Measurements from ENCODE around the gene THYN1.
A peak's percentile ranks its signal among the peaks of the same experiment; 100 is the strongest.
"Not testable (repeated sequence)": the region's sequence is repeated elsewhere in the genome, so short reads cannot be mapped to it uniquely, and the experiment has no call there.

THYN1 gene

GRCh38 chr11:134253188-134253993, at the start of gene THYN1, which contains the start of gene ACAD8:
Gene THYN1, minus strand, starts transcription at chr11:134253352. Its CDS starts 470 bp downstream, at chr11:134252882.
Gene ACAD8, plus strand, starts transcription at chr11:134253568. Its CDS starts 33 bp downstream, at chr11:134253601.
- Mint-ChIP-seq H3K27me3 (no peaks in the 10 kb centered on the region), H3K36me3 (ENCODE audit: low read depth) (peaks cover 71% of the 10 kb centered on the region), H3K4me1 (ENCODE audit: low read depth) (peaks cover 47% of the 10 kb centered on the region), H3K4me3 (peak within 1 kb of the TSS; percentile 86), H3K27ac (peak within 1 kb of the TSS; percentile 88), H3K9me3 (no peaks in the 10 kb centered on the region)
- peak; percentile 94 for DNase-seq

DNA sequence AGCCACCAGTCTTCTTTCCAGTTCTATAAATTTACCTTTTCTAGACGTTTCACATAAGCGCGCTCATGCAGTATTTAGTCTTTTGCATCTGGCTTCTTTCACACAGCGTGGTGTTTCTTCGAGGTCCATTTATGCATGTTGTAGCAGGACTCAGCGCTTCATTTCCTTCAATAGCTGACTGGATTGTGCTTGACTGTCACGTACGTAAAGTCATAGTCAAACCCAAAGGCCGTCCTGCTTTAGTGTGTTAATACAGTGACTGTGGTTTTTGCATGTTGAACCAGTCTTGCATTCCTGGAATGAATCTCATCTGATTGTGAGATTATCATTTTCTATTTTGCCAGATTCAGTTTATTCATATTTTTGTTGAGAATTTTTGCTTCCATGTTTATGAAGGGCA, 41.5 kb upstream of the THYN1 start:
- Mint-ChIP-seq H3K4me1 (ENCODE audit: low read depth) (no peaks in the 10 kb centered on the region), H3K36me3 (ENCODE audit: low read depth) (no peaks in the 10 kb centered on the region), H3K9me3 (no peaks in the 10 kb centered on the region), H3K27ac (no peak overlapping the region), H3K27me3 (no peaks in the 10 kb centered on the region), H3K4me3 (no peak overlapping the region)
- DNase-seq: no peak

DNA sequence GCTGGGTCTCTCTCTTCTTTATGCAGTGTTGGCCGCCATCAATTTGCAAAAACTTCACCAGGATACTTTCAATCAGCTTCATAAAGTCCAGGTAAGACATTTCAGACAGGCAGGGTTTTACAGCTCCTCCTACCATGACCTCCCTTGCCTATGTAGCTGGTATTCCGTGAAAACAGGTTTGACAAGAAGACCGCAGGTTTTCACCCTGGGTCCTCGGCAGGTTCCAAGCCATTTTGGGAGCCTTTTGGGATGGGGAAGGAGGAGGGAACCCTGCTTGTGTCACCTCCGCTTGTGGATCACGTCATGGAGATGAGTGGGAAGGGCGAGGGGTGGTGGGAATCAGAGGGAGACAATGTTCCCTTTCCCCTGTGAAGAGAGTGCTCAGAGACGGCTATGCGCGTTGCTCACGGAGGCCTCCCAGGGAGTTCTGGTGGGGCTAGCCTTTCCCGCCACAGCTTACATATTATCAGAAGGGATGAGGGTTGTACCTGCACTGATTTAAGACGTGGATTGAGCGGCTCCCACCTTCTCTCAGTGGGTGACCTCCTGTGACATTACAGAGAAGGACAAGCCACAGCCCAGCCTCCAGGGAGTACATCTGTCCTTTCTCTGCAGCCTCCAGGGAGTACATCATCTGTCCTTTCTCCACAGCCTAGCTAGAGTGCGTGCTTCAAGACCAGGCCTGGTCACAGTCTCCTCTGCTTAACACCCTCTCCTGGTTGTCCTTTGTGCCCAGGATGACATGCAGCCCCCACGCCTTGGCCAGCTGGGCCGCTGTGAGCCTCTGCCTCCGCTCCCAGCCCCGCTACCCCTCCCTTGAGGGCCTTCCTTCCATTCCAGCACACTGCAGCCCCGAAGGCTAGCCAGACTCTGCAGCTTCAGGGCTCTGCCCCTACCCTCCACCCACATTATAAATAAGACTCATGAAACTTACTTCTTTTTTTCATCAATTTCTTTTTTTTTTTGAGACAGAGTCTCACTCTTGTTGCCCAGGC, 40.3 kb upstream of the THYN1 start:
- DNase-seq: no peak
- no peaks in the 10 kb centered on the region for H3K9me3 Mint-ChIP-seq

DNA sequence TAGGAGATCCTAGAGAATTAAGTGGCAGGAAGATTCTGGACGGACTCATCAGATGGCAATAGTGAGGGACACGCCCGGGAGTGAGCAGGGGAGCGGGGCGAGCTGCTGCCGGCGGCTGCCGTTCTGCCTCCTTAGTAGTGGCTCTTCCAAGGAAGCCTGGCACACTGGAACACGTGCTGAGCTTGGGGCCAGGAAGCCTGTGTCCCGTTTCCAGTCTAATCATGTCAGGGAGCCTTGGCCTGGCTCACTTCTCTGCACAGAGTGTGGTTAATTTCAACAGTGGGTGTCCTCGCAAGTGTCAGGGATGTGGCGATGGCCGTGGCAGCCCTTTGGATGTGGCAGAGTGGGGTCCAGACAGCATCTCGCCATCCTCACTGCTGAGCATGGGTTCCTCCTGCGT, 39.5 kb upstream of the THYN1 start:
- H3K9me3 Mint-ChIP-seq: no peaks in the 10 kb centered on the region
- H3K4me3 Mint-ChIP-seq: no peak overlapping the region
- H3K36me3 Mint-ChIP-seq (ENCODE audit: low read depth): no peaks in the 10 kb centered on the region
- H3K27me3 Mint-ChIP-seq: no peaks in the 10 kb centered on the region
- H3K27ac Mint-ChIP-seq: no peak overlapping the region
- no peaks in the 10 kb centered on the region for H3K4me1 Mint-ChIP-seq (ENCODE audit: low read depth)
- DNase-seq: no peak

More for the DNA sequence above, 40.3 kb upstream of the THYN1 start:
- H3K36me3 Mint-ChIP-seq (ENCODE audit: low read depth): no peaks in the 10 kb centered on the region
- H3K27ac Mint-ChIP-seq: no peak overlapping the region
- H3K27me3 Mint-ChIP-seq: no peaks in the 10 kb centered on the region
- H3K4me1 Mint-ChIP-seq (ENCODE audit: low read depth): no peaks in the 10 kb centered on the region
- H3K4me3 Mint-ChIP-seq: no peak overlapping the region

DNA sequence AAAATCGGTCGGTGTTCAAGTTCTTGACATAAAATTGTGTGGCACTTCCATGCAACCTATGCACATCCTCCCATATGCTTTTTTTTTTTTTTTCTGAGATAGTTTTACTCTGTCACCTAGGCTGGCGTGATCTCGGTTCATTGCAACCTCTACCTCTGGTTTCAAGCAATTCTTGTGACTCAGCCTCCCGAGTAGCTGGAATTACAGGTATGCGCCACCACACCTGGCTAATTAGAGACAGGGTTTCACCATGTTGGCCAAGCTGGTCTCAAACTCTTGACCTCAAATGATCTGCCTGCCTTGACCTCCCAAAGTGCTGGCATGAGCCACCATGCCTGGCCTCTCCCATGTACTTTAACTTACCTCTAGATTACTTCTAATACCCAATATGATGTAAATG, 38.0 kb upstream of the THYN1 start:
- Mint-ChIP-seq H3K9me3 (no peaks in the 10 kb centered on the region), H3K36me3 (ENCODE audit: low read depth) (no peaks in the 10 kb centered on the region), H3K4me1 (ENCODE audit: low read depth) (no peaks in the 10 kb centered on the region), H3K27me3 (no peaks in the 10 kb centered on the region), H3K4me3 (no peak overlapping the region), H3K27ac (no peak overlapping the region)
- DNase-seq: no peak

DNA sequence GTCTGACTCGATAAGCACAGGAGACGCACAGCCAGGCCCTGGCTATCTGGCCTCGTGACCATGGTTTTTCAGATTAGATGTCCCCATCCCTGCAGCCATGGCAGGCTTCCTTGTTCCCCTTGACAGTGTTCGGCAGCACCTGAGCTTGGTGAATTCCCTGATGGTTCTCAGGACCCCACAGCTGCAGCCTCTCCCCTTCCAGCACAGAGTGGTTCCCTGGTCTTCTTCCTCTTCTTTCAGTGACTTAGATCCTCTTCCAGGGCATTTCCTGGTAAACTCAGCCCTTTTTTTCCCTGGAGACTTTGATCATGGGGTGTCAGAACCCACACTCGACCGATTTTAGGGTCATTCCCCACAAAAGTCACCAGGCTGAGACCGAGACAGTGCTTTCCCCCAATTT, 37.5 kb upstream of the THYN1 start:
- no peaks in the 10 kb centered on the region for H3K27me3 Mint-ChIP-seq
- H3K4me1 Mint-ChIP-seq (ENCODE audit: low read depth): no peaks in the 10 kb centered on the region
- no peaks in the 10 kb centered on the region for H3K9me3 Mint-ChIP-seq
- no peak overlapping the region for H3K27ac Mint-ChIP-seq
- H3K4me3 Mint-ChIP-seq: no peak overlapping the region
- H3K36me3 Mint-ChIP-seq (ENCODE audit: low read depth): no peaks in the 10 kb centered on the region
- no peak for DNase-seq

- Mint-ChIP-seq H3K27me3 (no peaks in the 10 kb centered on the region), H3K4me1 (ENCODE audit: low read depth) (no peaks in the 10 kb centered on the region), H3K36me3 (ENCODE audit: low read depth) (no peaks in the 10 kb centered on the region), H3K4me3 (no peak overlapping the region), H3K9me3 (no peaks in the 10 kb centered on the region), H3K27ac (no peak overlapping the region)
- DNase-seq: no peak
These were observed 36.6 kb upstream of the THYN1 start for GRCh38 chr11:134289789-134290188.

GRCh38 chr11:134289167-134289566, 36.0 kb upstream of the THYN1 start:
- no peaks in the 10 kb centered on the region for H3K4me1 Mint-ChIP-seq (ENCODE audit: low read depth)
- no peak overlapping the region for H3K4me3 Mint-ChIP-seq
- no peak for DNase-seq
- no peak overlapping the region for H3K27ac Mint-ChIP-seq
- H3K27me3 Mint-ChIP-seq: no peaks in the 10 kb centered on the region
- no peaks in the 10 kb centered on the region for H3K9me3 Mint-ChIP-seq
- H3K36me3 Mint-ChIP-seq (ENCODE audit: low read depth): peaks cover under 1% of the 10 kb centered on the region

DNA sequence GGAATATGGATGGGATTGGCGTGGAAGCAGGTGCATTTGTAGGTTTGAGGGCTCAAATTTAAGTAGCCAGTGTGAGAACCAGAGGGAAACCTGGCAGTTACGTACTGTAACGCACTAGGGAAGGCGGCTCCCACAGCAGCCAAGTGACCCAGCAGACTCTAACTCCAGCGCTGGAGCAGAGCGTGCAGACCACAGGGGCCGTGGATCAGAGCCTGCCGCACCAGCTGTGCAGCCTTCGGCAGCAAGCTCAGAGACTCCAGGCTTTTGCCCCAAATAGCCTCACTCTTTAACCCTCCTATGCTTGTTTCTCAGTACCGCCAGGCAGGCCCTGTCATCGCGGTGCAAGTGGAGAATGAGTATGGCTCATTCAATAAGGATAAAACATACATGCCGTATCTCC, 35.3 kb upstream of the THYN1 start:
- Mint-ChIP-seq H3K4me3 (no peak overlapping the region), H3K9me3 (no peaks in the 10 kb centered on the region), H3K4me1 (ENCODE audit: low read depth) (no peaks in the 10 kb centered on the region), H3K36me3 (ENCODE audit: low read depth) (peaks cover 7% of the 10 kb centered on the region), H3K27me3 (no peaks in the 10 kb centered on the region), H3K27ac (no peak overlapping the region)
- no peak for DNase-seq

GRCh38 chr11:134287561-134287960, 34.4 kb upstream of the THYN1 start:
- Mint-ChIP-seq H3K36me3 (ENCODE audit: low read depth) (peaks cover 7% of the 10 kb centered on the region), H3K4me1 (ENCODE audit: low read depth) (no peaks in the 10 kb centered on the region), H3K27me3 (peaks cover under 1% of the 10 kb centered on the region), H3K9me3 (no peaks in the 10 kb centered on the region), H3K27ac (no peak overlapping the region), H3K4me3 (no peak overlapping the region)
- DNase-seq: no peak

DNA sequence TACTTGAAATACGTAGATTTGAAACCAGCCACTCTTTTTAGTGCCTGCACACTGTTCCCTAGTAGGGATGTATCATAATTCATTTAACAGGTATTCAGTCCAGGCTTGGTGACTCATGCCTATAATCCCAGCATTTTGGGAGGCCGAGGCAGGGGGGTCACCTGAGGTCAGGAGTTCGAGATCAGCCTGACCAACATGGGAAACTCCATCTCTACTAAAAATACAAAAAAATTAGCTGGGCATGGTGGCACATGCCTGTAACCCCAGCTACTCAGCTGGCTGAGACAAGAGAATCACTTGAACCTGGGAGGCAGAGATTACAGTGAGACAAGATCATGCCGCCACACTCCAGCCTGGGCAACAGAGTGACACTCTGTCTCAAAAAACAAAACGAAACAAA, 31.2 kb upstream of the THYN1 start:
- H3K27ac Mint-ChIP-seq, H3K9me3 Mint-ChIP-seq, H3K27me3 Mint-ChIP-seq: not testable (repeated sequence)

DNA sequence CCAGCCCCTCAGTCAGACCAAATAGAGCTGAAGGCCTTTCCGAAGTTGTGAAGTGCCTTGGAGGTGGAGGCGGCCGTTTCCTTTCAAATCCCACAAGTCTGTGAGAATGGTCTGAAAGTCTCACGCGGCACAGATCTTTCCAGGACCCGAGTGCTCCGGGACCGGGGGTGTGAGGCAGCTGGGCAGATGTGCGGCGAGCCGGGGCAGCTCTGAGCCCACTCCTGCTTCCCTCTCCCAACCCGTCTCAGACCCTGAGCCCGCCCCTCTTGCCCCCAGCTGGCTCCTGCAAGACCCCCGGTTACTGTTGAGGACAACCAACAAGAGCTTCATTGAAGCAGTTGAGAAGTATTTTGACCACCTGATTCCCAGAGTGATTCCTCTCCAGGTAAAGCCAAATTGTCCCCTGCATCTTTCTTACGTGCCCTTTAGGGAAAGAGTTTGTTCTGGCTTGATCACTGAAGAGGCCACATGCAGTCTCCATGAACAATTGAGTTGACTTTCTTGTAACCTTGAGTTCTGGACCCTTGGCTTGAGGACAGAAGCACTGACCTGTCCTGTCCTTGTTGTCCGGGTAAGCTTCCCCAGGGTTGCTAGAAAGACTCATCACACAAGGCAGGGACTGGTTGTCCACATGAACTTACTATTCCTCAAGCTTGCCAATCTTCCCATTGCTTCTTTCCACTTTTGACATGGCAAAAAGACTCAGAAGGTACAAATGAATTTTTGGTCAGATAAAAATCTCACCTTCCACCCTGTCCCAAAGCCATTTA, 30.5 kb upstream of the THYN1 start:
- Mint-ChIP-seq H3K27ac (no peak overlapping the region), H3K9me3 (no peaks in the 10 kb centered on the region), H3K36me3 (ENCODE audit: low read depth) (peaks cover 7% of the 10 kb centered on the region), H3K27me3 (peaks cover 4% of the 10 kb centered on the region), H3K4me3 (no peak overlapping the region), H3K4me1 (ENCODE audit: low read depth) (no peaks in the 10 kb centered on the region)
- DNase-seq: no peak

More for the DNA sequence above, 31.2 kb upstream of the THYN1 start:
- H3K4me3 Mint-ChIP-seq; H3K36me3 Mint-ChIP-seq (ENCODE audit: low read depth); DNase-seq; H3K4me1 Mint-ChIP-seq (ENCODE audit: low read depth): not testable (repeated sequence)

GRCh38 chr11:134282121-134283045, 29.2 kb upstream of the THYN1 start:
- Mint-ChIP-seq H3K27ac (no peak overlapping the region), H3K4me3 (no peak overlapping the region), H3K9me3 (no peaks in the 10 kb centered on the region), H3K27me3 (peaks cover 11% of the 10 kb centered on the region), H3K36me3 (ENCODE audit: low read depth) (peaks cover 7% of the 10 kb centered on the region), H3K4me1 (ENCODE audit: low read depth) (peaks cover under 1% of the 10 kb centered on the region)
- DNase-seq: no peak

Data from activated T-cell treated with anti-CD3 and anti-CD28 coated beads, Interleukin-2, amount 50 U/mL, for 24 hours (primary cell).